Left hindlimb (tissue), 1 donor: Measurements from ENCODE around the gene ABR.
A peak's percentile ranks its signal among the peaks of the same experiment; 100 is the strongest.
"Not testable (repeated sequence)": the region's sequence is repeated elsewhere in the genome, so short reads cannot be mapped to it uniquely, and the experiment has no call there.

Experiments
- DNase-seq: peaks from one replicate; pipeline ENCODE4 v3.0.0-alpha.2; 2018

ABR gene

GRCh38 chr17:1069847-1070246 lies 109.9 kb downstream of the ABR start:
- no peak for DNase-seq

- DNase-seq: no peak
Observed at GRCh38 chr17:1068356-1068755, 111.4 kb downstream of the ABR start.

- no peak for DNase-seq
Observed at GRCh38 chr17:1067282-1067956, 112.4 kb downstream of the ABR start.

GRCh38 chr17:1065416-1065815 lies 114.4 kb downstream of the ABR start:
- DNase-seq: not testable (repeated sequence)

GRCh38 chr17:1060991-1061390 lies 118.8 kb downstream of the ABR start:
- DNase-seq: peak; percentile 73

- DNase-seq: no peak
Observed at GRCh38 chr17:1059131-1059795, 120.5 kb downstream of the ABR start.

- DNase-seq: no peak
Observed at GRCh38 chr17:1058423-1059130, 121.2 kb downstream of the ABR start.

- DNase-seq: no peak
Observed at GRCh38 chr17:1056761-1057160, 123.0 kb downstream of the ABR start.

GRCh38 chr17:1055751-1056645 lies 123.8 kb downstream of the ABR start:
- DNase-seq: peak; percentile 81

GRCh38 chr17:1055231-1055630 lies 124.5 kb downstream of the ABR start:
- no peak for DNase-seq

- DNase-seq: no peak
Observed at GRCh38 chr17:1054656-1055055, 125.1 kb downstream of the ABR start.

GRCh38 chr17:1053661-1054360 lies 126.0 kb downstream of the ABR start:
- no peak for DNase-seq

- DNase-seq: no peak
Observed at GRCh38 chr17:1050996-1051925, 128.5 kb downstream of the ABR start.

GRCh38 chr17:1050246-1050995 lies 129.4 kb downstream of the ABR start:
- DNase-seq: no peak

GRCh38 chr17:1049446-1050225 lies 130.1 kb downstream of the ABR start:
- DNase-seq: no peak

GRCh38 chr17:1048516-1049115 lies 131.2 kb downstream of the ABR start:
- not testable (repeated sequence) for DNase-seq

- no peak for DNase-seq
Observed at GRCh38 chr17:1047879-1048470, 131.8 kb downstream of the ABR start.

GRCh38 chr17:1047177-1047878 lies 132.5 kb downstream of the ABR start:
- DNase-seq: no peak
